ENCODE measurements around the gene SV2C.

DNA sequence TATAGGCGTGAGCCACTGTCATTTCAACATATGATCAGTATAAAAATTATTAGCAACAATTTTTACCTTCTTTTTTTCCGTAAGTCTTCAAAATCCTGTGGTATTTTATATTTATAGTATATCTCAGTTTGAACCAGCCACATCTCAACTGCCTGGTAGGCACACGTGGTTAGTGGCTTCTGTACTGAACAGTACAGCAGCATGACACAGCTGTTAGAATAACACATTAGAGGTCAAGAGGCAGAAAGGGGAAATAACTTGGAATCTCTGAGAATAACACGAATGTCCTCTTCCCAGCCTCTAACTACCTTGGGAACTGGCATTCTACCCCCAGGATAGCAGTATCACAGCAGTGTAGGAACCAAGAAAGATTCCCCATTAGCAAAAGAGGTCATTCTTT is 211.4 kb downstream of the SV2C start:
- TF ChIP-seq EP300 (IDR thresholded peaks at IDR 0.05; ENCODE audit: low read depth) (no peak), POLR2A (IDR thresholded peaks at IDR 0.05) (no peak)
- TF ChIP-seq, protein P1, sequence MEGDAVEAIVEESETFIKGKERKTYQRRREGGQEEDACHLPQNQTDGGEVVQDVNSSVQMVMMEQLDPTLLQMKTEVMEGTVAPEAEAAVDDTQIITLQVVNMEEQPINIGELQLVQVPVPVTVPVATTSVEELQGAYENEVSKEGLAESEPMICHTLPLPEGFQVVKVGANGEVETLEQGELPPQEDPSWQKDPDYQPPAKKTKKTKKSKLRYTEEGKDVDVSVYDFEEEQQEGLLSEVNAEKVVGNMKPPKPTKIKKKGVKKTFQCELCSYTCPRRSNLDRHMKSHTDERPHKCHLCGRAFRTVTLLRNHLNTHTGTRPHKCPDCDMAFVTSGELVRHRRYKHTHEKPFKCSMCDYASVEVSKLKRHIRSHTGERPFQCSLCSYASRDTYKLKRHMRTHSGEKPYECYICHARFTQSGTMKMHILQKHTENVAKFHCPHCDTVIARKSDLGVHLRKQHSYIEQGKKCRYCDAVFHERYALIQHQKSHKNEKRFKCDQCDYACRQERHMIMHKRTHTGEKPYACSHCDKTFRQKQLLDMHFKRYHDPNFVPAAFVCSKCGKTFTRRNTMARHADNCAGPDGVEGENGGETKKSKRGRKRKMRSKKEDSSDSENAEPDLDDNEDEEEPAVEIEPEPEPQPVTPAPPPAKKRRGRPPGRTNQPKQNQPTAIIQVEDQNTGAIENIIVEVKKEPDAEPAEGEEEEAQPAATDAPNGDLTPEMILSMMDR (IDR thresholded peaks at IDR 0.05), result no peak
